PC-9 (cell line): ENCODE data around the gene IKZF3. TPM values are rescaled to one million over a fixed set of nuclear protein-coding genes. Genes with fewer than 3 reads are reported as not detected.

Experiments used
- BruUV-seq: library from RNA; stranded (reverse); fragments of 400-500 nt; replicated peaks from 2 replicates; lab custom pipeline; 2021; lab: Mats Ljungman, UMichigan
- CTCF ChIA-PET: fragments of 300-600 bp; sonication (Branson Sonifier 250); formaldehyde crosslinking; loops from one replicate; lab custom pipeline; 2022; ENCODE audit warnings: antibody characterized with exemption; lab: Charles Lee
- POLR2A ChIA-PET: fragments of 300-600 bp; sonication (Branson Sonifier 250); formaldehyde crosslinking; loops from one replicate; lab custom pipeline; 2022; ENCODE audit warnings: antibody characterized with exemption; ENCODE audit not compliant: unreplicated experiment; lab: Charles Lee
- DNase-seq, 2 experiments: peaks; one replicate each; pipeline versions ENCODE4 v3.0.0 to v3.0.0-alpha.2; 2015 to 2022; ENCODE audit warnings: mixed read lengths in 1 of 2
- H2AFZ ChIP-seq: fragments of 200-600 bp; sonication (generic); 2 replicates; pipeline ENCODE4 v1.8.1; 2017; ENCODE audit warnings: antibody characterized with exemption
- H3F3A ChIP-seq: fragments of 200-600 bp; sonication (generic); 2 replicates; pipeline ENCODE4 v1.8.1; 2017; ENCODE audit warnings: antibody characterized with exemption, mild to moderate bottlenecking, low read depth; ENCODE audit not compliant: insufficient read depth
- H3K27ac ChIP-seq: fragments of 200-600 bp; sonication (generic); 2 replicates; pipeline ENCODE4 v1.6.1; 2016; ENCODE audit warnings: mixed run types
- H3K27me3 ChIP-seq: fragments of 200-600 bp; sonication (generic); 2 replicates; pipeline ENCODE4 v1.6.1; 2016; ENCODE audit warnings: low read depth, mixed run types; ENCODE audit not compliant: insufficient read depth
- H3K36me3 ChIP-seq: fragments of 200-600 bp; sonication (generic); 2 replicates; pipeline ENCODE4 v1.6.1; 2016; ENCODE audit warnings: low read depth, mixed run types
- H3K4me1 ChIP-seq: fragments of 200-600 bp; sonication (generic); replicated peaks from 2 replicates; pipeline ENCODE4 v1.6.1; 2016; ENCODE audit warnings: mixed run types; ENCODE audit not compliant: insufficient read depth
- H3K4me2 ChIP-seq: fragments of 200-600 bp; sonication (generic); 2 replicates; pipeline ENCODE4 v1.6.1; 2017; ENCODE audit warnings: mixed run types
- H3K4me3 ChIP-seq: fragments of 200-600 bp; sonication (generic); 2 replicates; pipeline ENCODE4 v1.6.1; 2016; ENCODE audit warnings: mixed run types
- H3K79me2 ChIP-seq: fragments of 200-600 bp; sonication (generic); 2 replicates; pipeline ENCODE4 v1.6.1; 2017; ENCODE audit warnings: low read depth, mixed run types
- H3K9me2 ChIP-seq: fragments of 200-600 bp; sonication (generic); 2 replicates; pipeline ENCODE4 v1.8.1; 2017; ENCODE audit warnings: mild to moderate bottlenecking; ENCODE audit not compliant: insufficient read depth
- H3K9me3 ChIP-seq: fragments of 200-600 bp; sonication (generic); 2 replicates; pipeline ENCODE4 v1.8.1; 2016; ENCODE audit warnings: low read depth; ENCODE audit not compliant: insufficient read depth
- H4K20me1 ChIP-seq: fragments of 200-600 bp; sonication (generic); 2 replicates; pipeline ENCODE4 v1.8.1; 2017; ENCODE audit not compliant: insufficient read depth
- EZH2 ChIP-seq: fragments of 200-600 bp; sonication (generic); IDR thresholded peaks from 2 replicates; pipeline ENCODE4 v1.8.0; 2017; ENCODE audit warnings: antibody characterized with exemption, low read depth
- intact Hi-C: fragments of 100-400 bp; cut with micrococcal nuclease; formaldehyde crosslinking; loops from one replicate; pipeline ENCODE4 v1.10.0; 2022; ENCODE audit not compliant: unreplicated experiment
- total RNA-seq: library from RNA; stranded (reverse); gene quantifications from 2 replicates; pipeline ENCODE4 v1.2.3, GENCODE V29; 2021
- TF ChIP-seq, protein P1 (sequence below): fragments of 200-600 bp; sonication (generic); conservative IDR thresholded peaks from 2 replicates; pipeline ENCODE4 v1.6.1; 2017; ENCODE audit warnings: mixed run types, antibody characterized with exemption, mild to moderate bottlenecking, moderate library complexity

Gene IKZF3
- total RNA-seq, 1 experiment from 2014 or later = 0.04 TPM

DNA sequence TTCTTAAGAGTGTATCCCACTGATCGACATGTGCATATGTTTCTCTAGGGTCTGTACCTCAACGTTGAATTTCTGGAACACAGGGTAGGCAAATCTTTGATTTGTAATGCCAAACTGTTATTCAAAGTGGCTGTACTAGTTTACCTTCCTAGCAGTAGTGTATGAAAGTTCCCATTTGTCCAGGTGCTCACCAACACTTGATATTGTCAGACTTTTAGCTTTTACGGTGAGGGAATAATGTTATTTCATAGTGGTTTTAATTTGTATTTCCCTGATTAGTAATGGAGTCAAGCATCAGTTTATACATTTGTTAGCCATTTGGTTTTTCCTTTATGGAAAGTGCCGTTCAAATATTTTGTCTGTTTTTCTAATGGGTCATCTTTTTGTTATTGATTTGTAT is 34.0 kb upstream of the IKZF3 start:
- H3K27ac ChIP-seq = no peak overlapping the region

DNA sequence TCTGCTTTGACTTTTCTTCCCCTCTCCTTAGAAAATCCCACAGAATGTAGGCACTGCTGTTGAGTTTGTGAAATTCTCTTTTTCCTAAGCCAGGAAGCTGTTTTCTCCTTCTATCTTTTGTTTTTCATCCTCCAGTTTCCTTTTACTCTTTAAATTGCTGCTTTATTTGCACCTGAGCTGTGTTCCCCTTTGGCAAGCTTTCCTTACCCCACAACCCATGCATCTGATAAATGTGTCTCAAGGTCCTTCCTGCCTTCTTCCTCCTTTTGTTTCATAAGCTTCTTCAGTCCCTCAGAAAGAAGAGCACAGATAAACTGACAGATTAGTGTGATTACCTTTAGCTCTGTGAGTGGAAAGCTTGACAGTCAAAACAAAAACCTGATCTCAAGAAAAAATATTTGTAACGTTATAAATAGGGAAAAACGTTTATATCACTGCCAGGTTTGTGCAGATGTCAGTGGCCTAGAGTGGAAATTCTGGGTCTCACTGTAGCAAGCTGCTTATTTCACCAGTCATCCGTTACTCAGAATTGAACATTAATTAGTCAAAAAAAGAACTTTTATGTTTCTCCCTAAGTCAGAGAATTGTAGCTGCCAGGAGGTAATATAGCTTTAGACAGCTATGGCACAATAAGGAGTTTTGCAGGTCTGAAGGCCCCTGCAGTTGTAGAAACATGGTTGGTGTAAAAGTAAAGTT is 30.7 kb upstream of the IKZF3 start:
- no peak overlapping the region for H3K27ac ChIP-seq
- no peak for DNase-seq
- H3K4me3 ChIP-seq = no peak overlapping the region
- H3K9me3 ChIP-seq = no peaks in the 10 kb centered on the region
- H3K9me2 ChIP-seq = no peaks in the 10 kb centered on the region
- no peaks in the 10 kb centered on the region for H3K79me2 ChIP-seq
- TF ChIP-seq EZH2 = no peak
- TF ChIP-seq, protein P1, sequence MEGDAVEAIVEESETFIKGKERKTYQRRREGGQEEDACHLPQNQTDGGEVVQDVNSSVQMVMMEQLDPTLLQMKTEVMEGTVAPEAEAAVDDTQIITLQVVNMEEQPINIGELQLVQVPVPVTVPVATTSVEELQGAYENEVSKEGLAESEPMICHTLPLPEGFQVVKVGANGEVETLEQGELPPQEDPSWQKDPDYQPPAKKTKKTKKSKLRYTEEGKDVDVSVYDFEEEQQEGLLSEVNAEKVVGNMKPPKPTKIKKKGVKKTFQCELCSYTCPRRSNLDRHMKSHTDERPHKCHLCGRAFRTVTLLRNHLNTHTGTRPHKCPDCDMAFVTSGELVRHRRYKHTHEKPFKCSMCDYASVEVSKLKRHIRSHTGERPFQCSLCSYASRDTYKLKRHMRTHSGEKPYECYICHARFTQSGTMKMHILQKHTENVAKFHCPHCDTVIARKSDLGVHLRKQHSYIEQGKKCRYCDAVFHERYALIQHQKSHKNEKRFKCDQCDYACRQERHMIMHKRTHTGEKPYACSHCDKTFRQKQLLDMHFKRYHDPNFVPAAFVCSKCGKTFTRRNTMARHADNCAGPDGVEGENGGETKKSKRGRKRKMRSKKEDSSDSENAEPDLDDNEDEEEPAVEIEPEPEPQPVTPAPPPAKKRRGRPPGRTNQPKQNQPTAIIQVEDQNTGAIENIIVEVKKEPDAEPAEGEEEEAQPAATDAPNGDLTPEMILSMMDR = no peak
- no peak overlapping the region for H3K4me2 ChIP-seq
- ChIA-PET POLR2A (interaction anchor here (0.6 kb wide), 1 partner anchor 23 kb away, joined by 23 read pairs; the partner anchor contains the start of gene GSDMB), CTCF (no interaction called here)
- no peaks in the 10 kb centered on the region for H4K20me1 ChIP-seq
- no TSS peak for BruUV-seq
- H3K4me1 ChIP-seq = peaks cover 16% of the 10 kb centered on the region
- no peaks in the 10 kb centered on the region for H3K36me3 ChIP-seq
- no peak overlapping the region for H2AFZ ChIP-seq
- peaks cover 9% of the 10 kb centered on the region; the same call in 1 of the 2 replicates for H3F3A ChIP-seq
- H3K27me3 ChIP-seq = no peaks in the 10 kb centered on the region
- intact Hi-C loops = no loop called here

More for the DNA sequence above, 34.0 kb upstream of the IKZF3 start:
- no peaks in the 10 kb centered on the region for H3K9me3 ChIP-seq
- no peaks in the 10 kb centered on the region for H3K79me2 ChIP-seq
- BruUV-seq = no TSS peak
- POLR2A ChIA-PET = no interaction called here
- no peaks in the 10 kb centered on the region for H3K36me3 ChIP-seq
- CTCF ChIA-PET = no interaction called here
- no peak overlapping the region for H3K4me2 ChIP-seq
- no peak overlapping the region for H2AFZ ChIP-seq
- intact Hi-C loops = no loop called here
- H3F3A ChIP-seq = peaks cover 9% of the 10 kb centered on the region; the same call in 1 of the 2 replicates
- DNase-seq = no peak
- no peaks in the 10 kb centered on the region for H4K20me1 ChIP-seq
- H3K9me2 ChIP-seq = no peaks in the 10 kb centered on the region
- H3K27me3 ChIP-seq = no peaks in the 10 kb centered on the region
- H3K4me3 ChIP-seq = no peak overlapping the region
- H3K4me1 ChIP-seq = peaks cover 11% of the 10 kb centered on the region
- no peak for TF ChIP-seq EZH2
- TF ChIP-seq, protein P1 = no peak

GRCh38 chr17:39889200-39889599 is 25.1 kb upstream of the IKZF3 start:
- BruUV-seq = no TSS peak
- ChIA-PET CTCF (no interaction called here), POLR2A (no interaction called here)
- Histone ChIP-seq H3K9me3 (no peaks in the 10 kb centered on the region), H3K4me2 (no peak overlapping the region), H3K4me3 (no peak overlapping the region), H2AFZ (no peak overlapping the region), H3K27ac (no peak overlapping the region), H3K9me2 (no peaks in the 10 kb centered on the region), H3K4me1 (0 out of 2 replicates have a peak, but pooled peaks cover 5% of the 10 kb centered on the region), H3K27me3 (no peaks in the 10 kb centered on the region), H3K36me3 (no peaks in the 10 kb centered on the region), H3K79me2 (no peaks in the 10 kb centered on the region), H4K20me1 (no peaks in the 10 kb centered on the region), H3F3A (no peaks in the 10 kb centered on the region)
- intact Hi-C loops = no loop called here
- DNase-seq = no peak
- no peak for TF ChIP-seq EZH2
- TF ChIP-seq, protein P1 = no peak
